Natural killer cell (primary cell): ENCODE data around the gene EGR2. TPM values are rescaled to one million over a fixed set of nuclear protein-coding genes. Genes with fewer than 3 reads are reported as not detected.

Experiments used
- ATAC-seq, 3 donors: fragments of 150-1000 bp in 2 of 3; fragments of 200-7000 bp in 1 of 3; cut with Tn5 transposase; 1 replicate in 1 of 3; 2 replicates in 2 of 3; pipeline ENCODE4 v1.10.0; 2021; ENCODE audit warnings: mild to moderate bottlenecking in 2 of 3, moderate library complexity in 2 of 3
- DNase-seq, 2 donors: peaks; one replicate each; pipeline versions ENCODE4 v3.0.0 to v3.0.0-alpha.2; 2013 to 2021; ENCODE audit warnings: mixed read lengths in 1 of 2
- H3K27ac ChIP-seq: one replicate; pipeline ENCODE4 v1.5.1; 2013; ENCODE audit warnings: mild to moderate bottlenecking, low read length
- H3K27me3 ChIP-seq: one replicate; pipeline ENCODE4 v1.6.1; 2013; ENCODE audit warnings: low read length; ENCODE audit not compliant: control insufficient read depth, insufficient read depth
- H3K36me3 ChIP-seq: one replicate; pipeline ENCODE4 v1.6.1; 2013; ENCODE audit warnings: low read length; ENCODE audit not compliant: control insufficient read depth, insufficient read depth
- H3K4me1 ChIP-seq: one replicate; pipeline ENCODE4 v1.6.1; 2013; ENCODE audit warnings: low read length; ENCODE audit not compliant: control insufficient read depth, insufficient read depth
- H3K4me3 ChIP-seq: one replicate; pipeline ENCODE4 v1.5.1; 2013; ENCODE audit warnings: low read length
- H3K9me3 ChIP-seq: one replicate; pipeline ENCODE4 v1.6.1; 2013; ENCODE audit warnings: low read length; ENCODE audit not compliant: control insufficient read depth, insufficient read depth
- H3K27ac Mint-ChIP-seq, 2 donors: one replicate each; pipeline ENCODE4 v1.8.0; 2022; ENCODE audit warnings: mild to moderate bottlenecking in 2 of 2, mixed read lengths in 2 of 2, moderate library complexity in 1 of 2
- H3K27me3 Mint-ChIP-seq, 2 donors: one replicate each; pipeline ENCODE4 v1.8.0; 2022; ENCODE audit warnings: low read depth in 2 of 2, mixed read lengths in 2 of 2
- H3K36me3 Mint-ChIP-seq: one replicate; pipeline ENCODE4 v1.8.0; 2022; ENCODE audit warnings: mixed read lengths
- H3K4me1 Mint-ChIP-seq, 2 donors: one replicate each; pipeline ENCODE4 v1.8.0; 2022; ENCODE audit warnings: mixed read lengths in 2 of 2
- H3K4me3 Mint-ChIP-seq: one replicate; pipeline ENCODE4 v1.8.0; 2022; ENCODE audit warnings: mild to moderate bottlenecking, moderate library complexity, mixed read lengths
- H3K9me3 Mint-ChIP-seq, 2 donors: one replicate each; pipeline ENCODE4 v1.8.0; 2022; ENCODE audit warnings: mixed read lengths in 2 of 2
- WGBS: methylation state at CpG from one replicate; pipeline ENCODE4 v1.1.7; 2013; ENCODE audit warnings: missing lambda C conversion rate; ENCODE audit not compliant: insufficient coverage; 5-methylcytosine and 5-hydroxymethylcytosine counted together
- intact Hi-C: fragments of 100-400 bp; cut with micrococcal nuclease; formaldehyde crosslinking; loops from one replicate; pipeline ENCODE4 v1.14.2; 2022
- total RNA-seq, 4 donors: library from RNA; stranded (reverse); fragments of 120-200 nt in 1 of 4; gene quantifications; one replicate each; pipeline versions ENCODE4 v1.2.3 to v1.2.4, GENCODE V29; 2013 to 2022
- TF ChIP-seq, protein P1 (sequence below): fragments of 200-600 bp; IDR thresholded peaks from one replicate; pipeline ENCODE4 v1.8.0; 2022; ENCODE audit warnings: antibody characterized with exemption

EGR2 gene
- total RNA-seq, 3 donors from 2014 or later (not counting 1 experiment from before 2014, with no cell fraction given): 10.0 to 17.2 (median 12.8) TPM

DNA sequence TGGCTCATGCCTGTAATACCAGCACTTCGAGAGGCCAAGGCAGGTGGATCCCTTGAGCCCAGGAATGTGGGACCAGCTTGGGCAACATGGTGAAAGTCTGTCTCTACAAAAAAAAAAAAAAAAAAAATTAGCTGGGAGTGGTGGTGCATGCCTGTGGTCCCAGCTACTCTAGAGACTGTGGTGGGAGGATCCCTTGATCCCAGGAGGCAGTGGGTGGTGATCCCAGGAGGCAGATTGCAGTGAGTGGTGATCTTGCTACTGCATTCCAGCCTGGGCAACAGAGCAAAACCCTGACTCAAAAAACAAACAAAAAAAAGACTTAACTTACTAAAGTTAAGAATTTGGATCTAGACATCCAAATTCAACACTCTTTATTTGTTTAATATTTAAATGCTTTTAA, 21.9 kb downstream of the EGR2 start:
- peaks cover 8% of the 10 kb centered on the region for H3K27me3 ChIP-seq
- H3K4me1 ChIP-seq: no peaks in the 10 kb centered on the region
- 88% methylated on average over 1 of the region's 1 CpG for WGBS
- ATAC-seq: no peak
- H3K27ac ChIP-seq: no peak overlapping the region
- Mint-ChIP-seq H3K4me1 (no peaks in the 10 kb centered on the region), H3K27me3 (peaks cover 37 to 39% of the 10 kb centered on the region in 2 donors), H3K36me3 (no peaks in the 10 kb centered on the region), H3K27ac (no peak overlapping the region), H3K9me3 (no peaks in the 10 kb centered on the region), H3K4me3 (no peak overlapping the region)
- intact Hi-C loops: no loop called here
- no peak for DNase-seq
- no peak overlapping the region for H3K4me3 ChIP-seq
- H3K9me3 ChIP-seq: no peaks in the 10 kb centered on the region
- TF ChIP-seq, protein P1, sequence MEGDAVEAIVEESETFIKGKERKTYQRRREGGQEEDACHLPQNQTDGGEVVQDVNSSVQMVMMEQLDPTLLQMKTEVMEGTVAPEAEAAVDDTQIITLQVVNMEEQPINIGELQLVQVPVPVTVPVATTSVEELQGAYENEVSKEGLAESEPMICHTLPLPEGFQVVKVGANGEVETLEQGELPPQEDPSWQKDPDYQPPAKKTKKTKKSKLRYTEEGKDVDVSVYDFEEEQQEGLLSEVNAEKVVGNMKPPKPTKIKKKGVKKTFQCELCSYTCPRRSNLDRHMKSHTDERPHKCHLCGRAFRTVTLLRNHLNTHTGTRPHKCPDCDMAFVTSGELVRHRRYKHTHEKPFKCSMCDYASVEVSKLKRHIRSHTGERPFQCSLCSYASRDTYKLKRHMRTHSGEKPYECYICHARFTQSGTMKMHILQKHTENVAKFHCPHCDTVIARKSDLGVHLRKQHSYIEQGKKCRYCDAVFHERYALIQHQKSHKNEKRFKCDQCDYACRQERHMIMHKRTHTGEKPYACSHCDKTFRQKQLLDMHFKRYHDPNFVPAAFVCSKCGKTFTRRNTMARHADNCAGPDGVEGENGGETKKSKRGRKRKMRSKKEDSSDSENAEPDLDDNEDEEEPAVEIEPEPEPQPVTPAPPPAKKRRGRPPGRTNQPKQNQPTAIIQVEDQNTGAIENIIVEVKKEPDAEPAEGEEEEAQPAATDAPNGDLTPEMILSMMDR: no peak
- H3K36me3 ChIP-seq: no peaks in the 10 kb centered on the region

DNA sequence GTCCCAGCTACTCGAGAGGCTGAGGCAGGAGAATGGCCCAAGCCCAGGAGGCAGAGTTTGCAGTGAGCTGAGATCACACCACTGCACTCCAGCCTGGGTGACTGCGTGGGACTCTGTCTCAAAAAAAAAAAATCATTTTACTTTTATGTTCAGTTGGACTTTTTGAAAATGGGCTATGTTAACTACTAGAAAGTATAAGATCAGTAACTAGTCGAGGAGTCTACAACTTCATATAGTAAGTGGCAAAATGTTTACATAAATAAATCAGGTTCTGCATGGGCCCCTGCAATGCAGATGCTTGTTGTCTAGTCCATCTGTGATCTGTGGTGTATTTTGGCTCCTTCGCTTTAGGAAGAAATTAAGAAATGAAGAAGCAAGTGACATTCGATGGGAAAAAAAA, 23.9 kb downstream of the EGR2 start:
- Histone ChIP-seq H3K9me3 (no peaks in the 10 kb centered on the region), H3K36me3 (no peaks in the 10 kb centered on the region), H3K27me3 (peaks cover 4% of the 10 kb centered on the region), H3K4me1 (no peaks in the 10 kb centered on the region), H3K27ac (no peak overlapping the region), H3K4me3 (no peak overlapping the region)
- Mint-ChIP-seq H3K27ac (no peak overlapping the region), H3K4me3 (no peak overlapping the region), H3K4me1 (no peaks in the 10 kb centered on the region), H3K36me3 (no peaks in the 10 kb centered on the region), H3K27me3 (peaks cover 21 to 25% of the 10 kb centered on the region in 2 donors), H3K9me3 (no peaks in the 10 kb centered on the region)
- WGBS: 87% methylated on average over 2 of the region's 5 CpGs
- intact Hi-C loops: no loop called here
- no peak for DNase-seq
- TF ChIP-seq, protein P1: no peak
- no peak for ATAC-seq

DNA sequence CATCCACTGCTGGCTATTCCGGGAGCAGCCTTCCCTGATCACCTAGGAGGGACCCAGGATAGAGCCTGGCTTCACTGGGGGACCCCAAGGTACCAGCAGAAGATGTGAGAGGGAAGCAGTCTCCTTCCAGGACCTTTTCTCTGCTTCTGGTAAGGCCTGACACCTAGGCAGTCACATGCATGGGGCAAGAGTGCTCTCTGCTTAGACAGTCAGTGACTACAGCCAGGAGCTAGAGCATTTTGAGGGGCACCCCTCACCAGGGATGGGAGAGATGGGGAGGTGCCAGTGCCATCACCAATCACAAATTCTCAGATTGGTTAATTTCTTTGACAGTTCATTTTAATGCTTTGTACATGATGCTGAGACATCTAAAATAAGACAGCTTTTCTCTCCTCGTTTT, 25.6 kb downstream of the EGR2 start:
- no peak overlapping the region for H3K4me3 Mint-ChIP-seq
- H3K4me1 Mint-ChIP-seq: no peaks in the 10 kb centered on the region
- H3K36me3 Mint-ChIP-seq: peaks cover 1% of the 10 kb centered on the region
- DNase-seq (no peak), ATAC-seq (no peak)
- no peaks in the 10 kb centered on the region for H3K4me1 ChIP-seq
- peaks cover 9 to 17% of the 10 kb centered on the region in 2 donors for H3K27me3 Mint-ChIP-seq
- H3K36me3 ChIP-seq: no peaks in the 10 kb centered on the region
- no peaks in the 10 kb centered on the region for H3K9me3 Mint-ChIP-seq
- H3K27ac Mint-ChIP-seq: no peak overlapping the region
- H3K27ac ChIP-seq: no peak overlapping the region
- H3K4me3 ChIP-seq: no peak overlapping the region
- TF ChIP-seq, protein P1: no peak
- WGBS: 100% methylated on average over 2 of the region's 2 CpGs
- H3K27me3 ChIP-seq: no peaks in the 10 kb centered on the region
- no peaks in the 10 kb centered on the region for H3K9me3 ChIP-seq
- intact Hi-C loops: no loop called here

DNA sequence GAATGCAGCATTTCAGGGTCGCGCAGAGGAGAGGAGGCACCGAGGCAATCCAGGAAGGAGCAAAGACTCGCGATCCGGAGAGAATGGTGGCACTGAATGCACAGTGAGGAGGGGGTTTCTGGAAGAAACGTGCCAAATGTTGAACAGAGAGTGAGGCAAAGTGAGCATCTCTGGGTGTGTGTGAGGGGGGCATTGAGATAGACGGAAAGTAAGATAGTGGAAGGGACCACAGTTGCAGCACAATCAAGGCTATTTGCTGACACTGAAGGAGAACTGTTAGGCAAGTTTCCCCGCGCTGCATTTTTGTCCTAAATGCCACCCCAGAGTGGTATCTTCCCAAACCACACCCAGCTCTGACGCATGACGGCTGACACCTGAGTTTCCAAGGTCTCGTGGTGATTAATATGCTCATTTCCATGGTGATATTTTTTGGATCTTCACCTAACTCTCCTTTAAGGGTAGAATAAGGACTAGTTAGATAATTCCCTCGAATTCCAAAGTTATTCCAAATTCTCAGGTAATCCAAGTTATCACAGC, 26.1 kb downstream of the EGR2 start:
- no peak overlapping the region for H3K27ac Mint-ChIP-seq
- Histone ChIP-seq H3K36me3 (no peaks in the 10 kb centered on the region), H3K4me3 (no peak overlapping the region), H3K27ac (no peak overlapping the region), H3K4me1 (no peaks in the 10 kb centered on the region), H3K9me3 (no peaks in the 10 kb centered on the region), H3K27me3 (no peaks in the 10 kb centered on the region)
- H3K9me3 Mint-ChIP-seq: peaks cover 2 to 3% of the 10 kb centered on the region in 2 donors
- WGBS: 92% methylated on average over 12 of the region's 14 CpGs
- DNase-seq (no peak), ATAC-seq (no peak)
- peaks cover 6% of the 10 kb centered on the region for H3K36me3 Mint-ChIP-seq
- TF ChIP-seq, protein P1: no peak
- H3K4me1 Mint-ChIP-seq: no peaks in the 10 kb centered on the region
- no peak overlapping the region for H3K4me3 Mint-ChIP-seq
- intact Hi-C loops: no loop called here
- H3K27me3 Mint-ChIP-seq: peaks cover 9 to 18% of the 10 kb centered on the region in 2 donors
